GM19351 (cell line): ENCODE measurements around the gene PRR27.
"Not testable (repeated sequence)": the region's sequence is repeated elsewhere in the genome, so short reads cannot be mapped to it uniquely, and the experiment has no call there.

ENCODE experiments used
- ATAC-seq: cut with Tn5 transposase; IDR thresholded peaks from one replicate; pipeline ENCODE4 v1.9.1; 2021; ENCODE audit warnings: mild to moderate bottlenecking, moderate library complexity; ENCODE audit not compliant: unreplicated experiment

The PRR27 gene

GRCh38 chr4:70196857-70197256 is 42.8 kb downstream of the PRR27 start:
- ATAC-seq, result no peak

DNA sequence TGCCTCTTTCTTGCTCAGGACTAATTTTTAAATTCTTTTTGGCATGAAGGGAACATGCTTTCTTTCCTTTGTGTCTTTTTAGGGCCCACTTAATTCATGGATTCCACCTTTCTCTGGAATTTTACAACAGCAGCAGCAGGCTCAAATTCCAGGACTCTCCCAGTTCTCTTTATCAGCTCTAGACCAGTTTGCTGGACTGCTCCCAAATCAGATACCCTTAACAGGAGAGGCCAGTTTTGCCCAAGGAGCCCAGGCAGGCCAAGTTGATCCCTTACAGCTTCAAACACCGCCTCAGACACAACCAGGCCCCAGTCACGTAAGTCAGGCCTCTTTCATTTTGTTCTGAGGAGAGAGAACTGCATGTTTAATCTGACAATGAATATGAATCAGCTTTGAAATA is 43.8 kb downstream of the PRR27 start:
- ATAC-seq, result no peak

DNA sequence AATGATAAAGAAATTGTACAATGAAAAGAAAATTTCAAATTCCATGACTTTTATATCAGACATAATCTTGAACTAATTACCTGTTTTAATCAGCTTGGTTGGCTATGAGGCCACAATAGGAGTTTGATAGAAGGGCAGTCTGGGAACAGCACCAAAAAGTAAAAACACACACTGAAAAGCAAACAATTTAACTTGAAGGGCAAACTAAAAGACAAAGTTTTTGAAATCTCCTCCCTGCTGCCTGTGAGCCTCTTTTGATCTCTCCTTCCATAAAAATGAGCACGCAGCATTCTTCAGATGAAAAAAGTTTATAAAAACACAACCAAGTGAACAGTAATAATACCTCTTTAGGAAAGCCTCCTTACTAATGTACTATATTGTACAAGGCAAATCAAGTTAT is 49.6 kb downstream of the PRR27 start:
- no peak for ATAC-seq

DNA sequence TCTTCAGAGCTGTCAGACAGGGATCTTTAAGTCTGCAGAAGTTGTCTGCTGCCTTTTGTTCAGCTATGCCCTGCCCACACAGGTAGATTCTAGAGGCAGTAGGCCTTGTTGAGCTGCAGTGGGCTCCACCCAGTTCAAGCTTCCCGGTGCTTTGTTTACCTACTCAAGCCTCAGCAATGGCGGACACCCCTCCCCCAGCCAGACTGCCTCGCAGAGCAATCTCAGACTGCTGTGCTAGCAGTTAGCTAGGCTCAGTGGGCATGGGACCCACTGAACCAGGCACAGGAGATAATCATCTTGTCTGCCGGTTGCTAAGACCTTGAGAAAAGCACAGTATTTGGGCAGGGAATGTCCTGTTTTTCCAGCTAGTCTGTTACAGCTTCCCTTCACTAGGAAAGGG is 58.7 kb downstream of the PRR27 start:
- ATAC-seq, result not testable (repeated sequence)
